ENCODE results near the gene INSC.

GRCh38 chr11:15182372-15182771, 67.6 kb downstream of the INSC start:
- TF ChIP-seq, protein P1, sequence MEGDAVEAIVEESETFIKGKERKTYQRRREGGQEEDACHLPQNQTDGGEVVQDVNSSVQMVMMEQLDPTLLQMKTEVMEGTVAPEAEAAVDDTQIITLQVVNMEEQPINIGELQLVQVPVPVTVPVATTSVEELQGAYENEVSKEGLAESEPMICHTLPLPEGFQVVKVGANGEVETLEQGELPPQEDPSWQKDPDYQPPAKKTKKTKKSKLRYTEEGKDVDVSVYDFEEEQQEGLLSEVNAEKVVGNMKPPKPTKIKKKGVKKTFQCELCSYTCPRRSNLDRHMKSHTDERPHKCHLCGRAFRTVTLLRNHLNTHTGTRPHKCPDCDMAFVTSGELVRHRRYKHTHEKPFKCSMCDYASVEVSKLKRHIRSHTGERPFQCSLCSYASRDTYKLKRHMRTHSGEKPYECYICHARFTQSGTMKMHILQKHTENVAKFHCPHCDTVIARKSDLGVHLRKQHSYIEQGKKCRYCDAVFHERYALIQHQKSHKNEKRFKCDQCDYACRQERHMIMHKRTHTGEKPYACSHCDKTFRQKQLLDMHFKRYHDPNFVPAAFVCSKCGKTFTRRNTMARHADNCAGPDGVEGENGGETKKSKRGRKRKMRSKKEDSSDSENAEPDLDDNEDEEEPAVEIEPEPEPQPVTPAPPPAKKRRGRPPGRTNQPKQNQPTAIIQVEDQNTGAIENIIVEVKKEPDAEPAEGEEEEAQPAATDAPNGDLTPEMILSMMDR (IDR thresholded peaks at IDR 0.05; ENCODE audit: low read length), result no peak
- TF ChIP-seq EZH2 (IDR thresholded peaks at IDR 0.05; ENCODE audit: borderline replicate concordance, low read length), result no peak

Measured in OCI-LY1 (cell line).